ENCODE results near the gene IL11RA.
A peak's percentile ranks its signal among the peaks of the same experiment; 100 is the strongest.

Gene IL11RA

DNA sequence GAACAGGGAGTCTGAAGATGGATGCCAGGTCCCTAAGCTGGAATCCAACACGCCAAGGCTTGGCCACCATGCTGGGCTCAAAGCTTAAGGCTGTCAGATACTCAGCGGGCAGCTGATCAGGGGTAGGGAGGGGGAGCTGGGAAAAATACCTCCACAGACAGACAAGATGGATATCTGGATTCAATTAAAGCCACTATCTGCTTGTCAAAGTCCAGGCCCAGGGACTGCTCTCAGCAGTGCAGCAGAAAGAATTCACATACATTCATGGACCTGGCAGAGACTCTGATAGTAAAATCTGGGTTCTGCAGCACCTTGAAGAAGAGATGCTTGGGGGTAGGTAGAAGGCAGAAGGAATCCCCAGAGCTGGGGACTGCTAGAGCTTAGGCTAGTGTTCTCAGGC lies 36.9 kb upstream of the IL11RA start:
- Histone ChIP-seq H3K27ac (ENCODE audit: low read depth, low read length) (no peak overlapping the region), H3K4me1 (ENCODE audit: control insufficient read depth, insufficient read depth, low read length) (peaks cover 16% of the 10 kb centered on the region), H3K36me3 (ENCODE audit: control insufficient read depth, insufficient read depth, low read length) (no peaks in the 10 kb centered on the region; the same call in 1 of the 2 replicates), H3K9ac (ENCODE audit: low read length) (no peak overlapping the region), H3K27me3 (ENCODE audit: control insufficient read depth, insufficient read depth, low read length) (no peaks in the 10 kb centered on the region; the same call in 1 of the 2 replicates), H3K9me3 (ENCODE audit: control insufficient read depth, insufficient read depth, low read depth, low read length) (no peaks in the 10 kb centered on the region), H3K4me3 (ENCODE audit: low read depth, low read length) (no peak overlapping the region)

- peaks cover 38% of the 10 kb centered on the region for H3K27me3 ChIP-seq (ENCODE audit: control insufficient read depth, insufficient read depth, low read length)
- H3K36me3 ChIP-seq (ENCODE audit: control insufficient read depth, insufficient read depth, low read length), result no peaks in the 10 kb centered on the region; the same call in 1 of the 2 replicates
- H3K27ac ChIP-seq (ENCODE audit: low read depth, low read length), result no peak within 1 kb of the TSS
- H3K9ac ChIP-seq (ENCODE audit: low read length), result peak within 1 kb of the TSS; percentile 54
- peak within 1 kb of the TSS; percentile 73 for H3K4me3 ChIP-seq (ENCODE audit: low read depth, low read length)
- H3K4me1 ChIP-seq (ENCODE audit: control insufficient read depth, insufficient read depth, low read length), result no peaks in the 10 kb centered on the region; the same call in 1 of the 2 replicates
- no peaks in the 10 kb centered on the region for H3K9me3 ChIP-seq (ENCODE audit: control insufficient read depth, insufficient read depth, low read depth, low read length)
Observed at GRCh38 chr9:34620061-34620994, 31.7 kb upstream of the IL11RA start, which contains the start of gene DCTN3. Gene DCTN3, minus strand, starts transcription at chr9:34620495. Its CDS starts 31 bp downstream, at chr9:34620464.

- no peaks in the 10 kb centered on the region for H3K9me3 ChIP-seq (ENCODE audit: control insufficient read depth, insufficient read depth, low read depth, low read length)
- H3K9ac ChIP-seq (ENCODE audit: low read length), result no peak overlapping the region
- peaks cover 70% of the 10 kb centered on the region for H3K27me3 ChIP-seq (ENCODE audit: control insufficient read depth, insufficient read depth, low read length)
- peak overlapping the region; percentile 22; the same call in 1 of the 2 replicates for H3K4me3 ChIP-seq (ENCODE audit: low read depth, low read length)
- H3K4me1 ChIP-seq (ENCODE audit: control insufficient read depth, insufficient read depth, low read length), result peaks cover 5% of the 10 kb centered on the region
- H3K27ac ChIP-seq (ENCODE audit: low read depth, low read length), result no peak overlapping the region
- no peaks in the 10 kb centered on the region for H3K36me3 ChIP-seq (ENCODE audit: control insufficient read depth, insufficient read depth, low read length)
Observed at GRCh38 chr9:34623374-34624235, 28.4 kb upstream of the IL11RA start.

DNA sequence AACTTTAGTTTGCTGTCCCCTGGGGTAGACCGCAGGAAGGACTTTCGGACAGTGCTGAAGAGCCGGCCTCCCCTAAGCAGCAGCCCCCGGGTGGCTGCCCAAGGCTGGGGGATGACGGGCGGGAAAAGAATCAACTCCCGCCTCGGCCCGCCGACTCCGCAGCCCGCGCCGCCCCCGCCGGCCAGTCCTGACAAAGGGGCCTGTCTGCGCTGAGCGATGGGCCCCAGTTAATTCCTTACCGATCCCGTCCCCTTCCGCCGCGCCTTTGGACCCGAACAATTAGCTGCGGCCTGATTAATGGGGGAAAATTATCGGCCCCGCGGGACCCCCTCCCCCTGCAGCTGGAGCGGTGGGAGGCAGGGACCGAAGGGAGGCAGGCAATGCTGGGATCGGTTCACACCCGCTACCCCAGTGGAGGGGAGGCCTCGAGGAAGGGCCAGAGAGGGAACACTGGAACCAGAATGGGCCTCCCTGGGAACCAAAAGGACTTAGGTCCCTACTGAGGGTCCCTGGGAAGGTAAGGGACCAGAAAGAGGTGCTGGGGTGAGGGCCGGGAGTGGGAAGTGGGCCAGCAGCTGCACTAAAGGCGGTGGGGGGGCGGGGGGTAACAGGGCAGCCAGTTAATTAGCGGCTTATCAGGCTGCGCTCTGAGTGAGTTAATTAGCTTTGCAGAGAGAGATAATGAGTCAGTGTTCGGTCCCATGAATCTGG lies 27.4 kb upstream of the IL11RA start:
- peaks cover 81% of the 10 kb centered on the region for H3K27me3 ChIP-seq (ENCODE audit: control insufficient read depth, insufficient read depth, low read length)
- peak overlapping the region; percentile 39 for H3K4me3 ChIP-seq (ENCODE audit: low read depth, low read length)
- H3K27ac ChIP-seq (ENCODE audit: low read depth, low read length), result no peak overlapping the region
- peaks cover 9% of the 10 kb centered on the region for H3K4me1 ChIP-seq (ENCODE audit: control insufficient read depth, insufficient read depth, low read length)
- H3K9ac ChIP-seq (ENCODE audit: low read length), result peak overlapping the region; percentile 17
- H3K9me3 ChIP-seq (ENCODE audit: control insufficient read depth, insufficient read depth, low read depth, low read length), result no peaks in the 10 kb centered on the region
- H3K36me3 ChIP-seq (ENCODE audit: control insufficient read depth, insufficient read depth, low read length), result no peaks in the 10 kb centered on the region

DNA sequence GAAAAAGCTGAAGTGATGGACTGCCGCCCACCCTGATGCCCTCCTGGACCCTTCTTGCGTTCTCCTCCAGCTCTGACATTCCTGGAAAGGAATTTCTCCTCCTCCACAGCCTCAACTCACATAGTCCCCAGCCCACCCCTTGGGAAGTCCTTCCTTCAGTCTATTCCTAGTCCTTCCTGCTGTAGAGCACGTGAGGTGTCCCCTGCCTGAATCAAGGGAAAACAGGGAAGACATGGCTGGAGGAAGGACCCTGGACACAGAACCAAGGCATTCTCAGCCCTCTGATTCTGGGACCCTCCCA lies 26.8 kb upstream of the IL11RA start:
- no peak overlapping the region for H3K9ac ChIP-seq (ENCODE audit: low read length)
- H3K4me3 ChIP-seq (ENCODE audit: low read depth, low read length), result no peak overlapping the region
- H3K27me3 ChIP-seq (ENCODE audit: control insufficient read depth, insufficient read depth, low read length), result peaks cover 86% of the 10 kb centered on the region
- no peaks in the 10 kb centered on the region for H3K9me3 ChIP-seq (ENCODE audit: control insufficient read depth, insufficient read depth, low read depth, low read length)
- peaks cover 9% of the 10 kb centered on the region for H3K4me1 ChIP-seq (ENCODE audit: control insufficient read depth, insufficient read depth, low read length)
- no peak overlapping the region for H3K27ac ChIP-seq (ENCODE audit: low read depth, low read length)
- H3K36me3 ChIP-seq (ENCODE audit: control insufficient read depth, insufficient read depth, low read length), result no peaks in the 10 kb centered on the region

- Histone ChIP-seq H3K27ac (ENCODE audit: low read depth, low read length) (no peak overlapping the region), H3K27me3 (ENCODE audit: control insufficient read depth, insufficient read depth, low read length) (peaks cover 100% of the 10 kb centered on the region)
Observed at GRCh38 chr9:34627716-34628655, 24.0 kb upstream of the IL11RA start.

GRCh38 chr9:34628656-34629490 lies 23.1 kb upstream of the IL11RA start, which contains the start of gene ARID3C:
Gene ARID3C, minus strand, starts transcription at chr9:34629066. Its CDS starts 1,052 bp downstream, at chr9:34628014.
- Histone ChIP-seq H3K27me3 (ENCODE audit: control insufficient read depth, insufficient read depth, low read length) (peaks cover 95% of the 10 kb centered on the region), H3K9me3 (ENCODE audit: control insufficient read depth, insufficient read depth, low read depth, low read length) (no peaks in the 10 kb centered on the region)

More at GRCh38 chr9:34627716-34628655, 24.0 kb upstream of the IL11RA start:
- Histone ChIP-seq H3K4me3 (ENCODE audit: low read depth, low read length) (peak overlapping the region; percentile 64), H3K9ac (ENCODE audit: low read length) (no peak overlapping the region), H3K4me1 (ENCODE audit: control insufficient read depth, insufficient read depth, low read length) (peaks cover 9% of the 10 kb centered on the region), H3K36me3 (ENCODE audit: control insufficient read depth, insufficient read depth, low read length) (no peaks in the 10 kb centered on the region), H3K9me3 (ENCODE audit: control insufficient read depth, insufficient read depth, low read depth, low read length) (no peaks in the 10 kb centered on the region)

GRCh38 chr9:34629491-34629808 lies 22.5 kb upstream of the IL11RA start:
- H3K27me3 ChIP-seq (ENCODE audit: control insufficient read depth, insufficient read depth, low read length), result peaks cover 89% of the 10 kb centered on the region
- no peaks in the 10 kb centered on the region for H3K36me3 ChIP-seq (ENCODE audit: control insufficient read depth, insufficient read depth, low read length)
- H3K27ac ChIP-seq (ENCODE audit: low read depth, low read length), result no peak overlapping the region
- peaks cover 12% of the 10 kb centered on the region for H3K4me1 ChIP-seq (ENCODE audit: control insufficient read depth, insufficient read depth, low read length)
- no peaks in the 10 kb centered on the region for H3K9me3 ChIP-seq (ENCODE audit: control insufficient read depth, insufficient read depth, low read depth, low read length)
- H3K9ac ChIP-seq (ENCODE audit: low read length), result no peak overlapping the region
- peak overlapping the region; percentile 64 for H3K4me3 ChIP-seq (ENCODE audit: low read depth, low read length)

More at GRCh38 chr9:34628656-34629490, 23.1 kb upstream of the IL11RA start, which contains the start of gene ARID3C:
- no peak within 1 kb of the TSS for H3K27ac ChIP-seq (ENCODE audit: low read depth, low read length)
- peak within 1 kb of the TSS; percentile 64 for H3K4me3 ChIP-seq (ENCODE audit: low read depth, low read length)
- H3K9ac ChIP-seq (ENCODE audit: low read length), result no peak within 1 kb of the TSS
- no peaks in the 10 kb centered on the region for H3K36me3 ChIP-seq (ENCODE audit: control insufficient read depth, insufficient read depth, low read length)
- peaks cover 12% of the 10 kb centered on the region for H3K4me1 ChIP-seq (ENCODE audit: control insufficient read depth, insufficient read depth, low read length)

GRCh38 chr9:34630402-34631154 lies 21.4 kb upstream of the IL11RA start:
- Histone ChIP-seq H3K36me3 (ENCODE audit: control insufficient read depth, insufficient read depth, low read length) (peaks cover 7% of the 10 kb centered on the region), H3K9ac (ENCODE audit: low read length) (no peak overlapping the region), H3K27me3 (ENCODE audit: control insufficient read depth, insufficient read depth, low read length) (peaks cover 77% of the 10 kb centered on the region), H3K27ac (ENCODE audit: low read depth, low read length) (no peak overlapping the region), H3K4me1 (ENCODE audit: control insufficient read depth, insufficient read depth, low read length) (peaks cover 12% of the 10 kb centered on the region), H3K9me3 (ENCODE audit: control insufficient read depth, insufficient read depth, low read depth, low read length) (no peaks in the 10 kb centered on the region), H3K4me3 (ENCODE audit: low read depth, low read length) (no peak overlapping the region)
